SU-DHL-6 (cell line): ENCODE results near the gene MSL3B.

Experiments
- CTCF ChIP-seq: fragments of 200-600 bp; sonication (generic); IDR thresholded peaks from one replicate; pipeline ENCODE4 v1.5.1; 2017; ENCODE audit warnings: antibody characterized with exemption, mild to moderate bottlenecking, low read length, moderate library complexity; ENCODE audit not compliant: insufficient read depth, poor library complexity, severe bottlenecking
- EZH2phosphoT487 ChIP-seq: fragments of 200-600 bp; sonication (generic), shearing (Covaris generic); conservative IDR thresholded peaks from 2 replicates; pipeline ENCODE4 v1.6.1; 2018; ENCODE audit warnings: mild to moderate bottlenecking, antibody characterized with exemption, low read length, moderate library complexity, mixed read lengths

- TF ChIP-seq CTCF: no peak
- TF ChIP-seq EZH2phosphoT487: no peak
Measured at GRCh38 chr2:233828546-233829192, 39.5 kb downstream of the MSL3B start.
